ENCODE measurements around the gene SCN1A.

SCN1A gene

GRCh38 chr2:165950438-165950837 lies 177.4 kb downstream of the SCN1A start:
- no peak for DNase-seq
- TF ChIP-seq, protein P1, sequence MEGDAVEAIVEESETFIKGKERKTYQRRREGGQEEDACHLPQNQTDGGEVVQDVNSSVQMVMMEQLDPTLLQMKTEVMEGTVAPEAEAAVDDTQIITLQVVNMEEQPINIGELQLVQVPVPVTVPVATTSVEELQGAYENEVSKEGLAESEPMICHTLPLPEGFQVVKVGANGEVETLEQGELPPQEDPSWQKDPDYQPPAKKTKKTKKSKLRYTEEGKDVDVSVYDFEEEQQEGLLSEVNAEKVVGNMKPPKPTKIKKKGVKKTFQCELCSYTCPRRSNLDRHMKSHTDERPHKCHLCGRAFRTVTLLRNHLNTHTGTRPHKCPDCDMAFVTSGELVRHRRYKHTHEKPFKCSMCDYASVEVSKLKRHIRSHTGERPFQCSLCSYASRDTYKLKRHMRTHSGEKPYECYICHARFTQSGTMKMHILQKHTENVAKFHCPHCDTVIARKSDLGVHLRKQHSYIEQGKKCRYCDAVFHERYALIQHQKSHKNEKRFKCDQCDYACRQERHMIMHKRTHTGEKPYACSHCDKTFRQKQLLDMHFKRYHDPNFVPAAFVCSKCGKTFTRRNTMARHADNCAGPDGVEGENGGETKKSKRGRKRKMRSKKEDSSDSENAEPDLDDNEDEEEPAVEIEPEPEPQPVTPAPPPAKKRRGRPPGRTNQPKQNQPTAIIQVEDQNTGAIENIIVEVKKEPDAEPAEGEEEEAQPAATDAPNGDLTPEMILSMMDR (IDR thresholded peaks at IDR 0.05): no peak
- H3K27ac Mint-ChIP-seq: no peak overlapping the region
- H3K4me3 Mint-ChIP-seq: no peak overlapping the region
- peaks cover 27% of the 10 kb centered on the region for H3K36me3 Mint-ChIP-seq (ENCODE audit: low read depth)
- no peaks in the 10 kb centered on the region for H3K9me3 Mint-ChIP-seq
- H3K27me3 Mint-ChIP-seq (ENCODE audit: low read depth, poor library complexity): no peaks in the 10 kb centered on the region
- peaks cover 22% of the 10 kb centered on the region for H3K4me1 Mint-ChIP-seq

DNA sequence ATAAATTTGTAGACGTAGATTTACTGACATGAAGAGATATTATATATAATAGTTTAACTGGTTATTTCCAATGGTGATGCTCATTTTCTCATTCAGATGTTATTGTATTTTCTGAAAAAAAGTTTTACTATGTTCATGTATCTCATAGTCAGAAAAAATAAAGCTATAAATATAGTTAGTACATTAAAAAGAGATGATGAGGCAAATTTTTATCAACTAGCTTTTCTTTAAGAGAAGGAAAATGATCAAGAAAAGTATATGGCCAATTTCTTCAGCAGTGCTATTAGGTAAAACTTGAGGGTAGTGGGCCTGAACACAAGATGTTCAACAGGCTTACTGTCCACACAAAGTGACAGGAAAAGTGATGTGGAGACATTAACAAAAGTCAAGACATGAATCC lies 186.0 kb downstream of the SCN1A start:
- no peak for DNase-seq
- Mint-ChIP-seq H3K27me3 (ENCODE audit: low read depth, poor library complexity) (no peaks in the 10 kb centered on the region), H3K27ac (no peak overlapping the region)

GRCh38 chr2:165938237-165938636 lies 189.6 kb downstream of the SCN1A start:
- H3K27ac Mint-ChIP-seq: peak overlapping the region; percentile 47
- H3K27me3 Mint-ChIP-seq (ENCODE audit: low read depth, poor library complexity): peaks cover 2% of the 10 kb centered on the region
- TF ChIP-seq, protein P1 (IDR thresholded peaks at IDR 0.05): no peak
- H3K4me1 Mint-ChIP-seq: no peaks in the 10 kb centered on the region
- no peak for DNase-seq
- no peak overlapping the region for H3K4me3 Mint-ChIP-seq
- no peaks in the 10 kb centered on the region for H3K9me3 Mint-ChIP-seq
- H3K36me3 Mint-ChIP-seq (ENCODE audit: low read depth): peaks cover 72% of the 10 kb centered on the region

More for the DNA sequence above, 186.0 kb downstream of the SCN1A start:
- H3K4me3 Mint-ChIP-seq: no peak overlapping the region
- no peaks in the 10 kb centered on the region for H3K4me1 Mint-ChIP-seq
- TF ChIP-seq, protein P1 (IDR thresholded peaks at IDR 0.05): no peak
- H3K9me3 Mint-ChIP-seq: no peaks in the 10 kb centered on the region
- H3K36me3 Mint-ChIP-seq (ENCODE audit: low read depth): peaks cover 64% of the 10 kb centered on the region

Data from nephron progenitor cell (in vitro differentiated cells).